B cell (primary cell): ENCODE results near the gene EIF3D. TPM values are rescaled to one million over a fixed set of nuclear protein-coding genes. Genes with fewer than 3 reads are reported as not detected.

Experiments used
- ATAC-seq: fragments of 200-7000 bp; cut with Tn5 transposase; one replicate; pipeline ENCODE4 v1.10.0; 2021; ENCODE audit warnings: low read depth, mild to moderate bottlenecking, moderate number of reproducible peaks, moderate library complexity
- CTCF ChIA-PET: fragments of 350-600 bp; sonication (Branson Sonifier 250); formaldehyde crosslinking; loops from one replicate; lab custom pipeline; 2021; ENCODE audit warnings: antibody characterized with exemption, inconsistent platforms; lab: Charles Lee
- POLR2A ChIA-PET: fragments of 350-600 bp; sonication (Branson Sonifier 250); formaldehyde crosslinking; loops from one replicate; lab custom pipeline; 2021; ENCODE audit warnings: antibody characterized with exemption; lab: Charles Lee
- DNase-seq: peaks from one replicate; pipeline ENCODE4 v3.0.0; 2013
- H2AFZ ChIP-seq: 2 replicates; pipeline ENCODE4 v1.6.1; 2012; ENCODE audit warnings: mild to moderate bottlenecking, low read depth, low read length; ENCODE audit not compliant: insufficient read depth, poor library complexity, severe bottlenecking
- H3K27ac ChIP-seq, 2 donors: 1 replicate in 1 of 2; 2 replicates in 1 of 2; pipeline ENCODE4 v1.5.1; 2012 to 2013; ENCODE audit warnings: low read length in 2 of 2, mild to moderate bottlenecking in 2 of 2, moderate library complexity in 1 of 2
- H3K27me3 ChIP-seq, 4 experiments: fragments of 200-600 bp in 1 of 4; sonication (generic) in 1 of 4; replicated peaks in 1 of 4; 1 replicate in 2 of 4; 2 replicates in 2 of 4; pipeline versions ENCODE4 v1.6.1 to v1.7.0; 2013 to 2016; ENCODE audit warnings: low read length in 3 of 4, mild to moderate bottlenecking in 2 of 4, mixed read lengths in 1 of 4, moderate library complexity in 1 of 4; ENCODE audit not compliant: insufficient read depth in 4 of 4, control insufficient read depth in 3 of 4; ENCODE audit errors: control extremely low read depth in 1 of 4
- H3K36me3 ChIP-seq, 2 experiments: replicated peaks in 1 of 2; 1 replicate in 1 of 2; 2 replicates in 1 of 2; pipeline versions ENCODE4 v1.6.1 to v1.7.1; 2013; ENCODE audit warnings: low read length in 1 of 2; ENCODE audit not compliant: insufficient read depth in 2 of 2, control insufficient read depth in 1 of 2; ENCODE audit errors: control extremely low read depth in 1 of 2, extremely low read depth in 1 of 2
- H3K4me1 ChIP-seq, 2 donors: fragments of 200-600 bp in 1 of 2; sonication (generic) in 1 of 2; 1 replicate in 1 of 2; 2 replicates in 1 of 2; pipeline versions ENCODE4 v1.5.1 to v1.6.1; 2013 to 2017; ENCODE audit warnings: low read length in 2 of 2; ENCODE audit not compliant: control insufficient read depth in 2 of 2, insufficient read depth in 2 of 2
- H3K4me2 ChIP-seq: replicated peaks from 2 replicates; pipeline ENCODE3; 2012; ENCODE audit warnings: mild to moderate bottlenecking, low read depth, low read length; ENCODE audit not compliant: poor library complexity, severe bottlenecking
- H3K4me3 ChIP-seq, 5 experiments: fragments of 200-600 bp in 1 of 5; sonication (generic) in 1 of 5; 1 replicate in 3 of 5; 2 replicates in 2 of 5; pipeline versions ENCODE4 v1.5.1 to v1.7.0; 2011 to 2016; ENCODE audit warnings: low read length in 4 of 5, mild to moderate bottlenecking in 4 of 5, low read depth in 2 of 5, control low read depth in 1 of 5, moderate library complexity in 1 of 5; ENCODE audit not compliant: insufficient read depth in 1 of 5; ENCODE audit errors: control extremely low read depth in 1 of 5, extremely low read depth in 1 of 5
- H3K79me2 ChIP-seq: fragments of 200-600 bp; sonication (generic); one replicate; pipeline ENCODE4 v1.6.0; 2016; ENCODE audit warnings: low read length; ENCODE audit not compliant: control insufficient read depth, insufficient read depth
- H3K9ac ChIP-seq: fragments of 200-600 bp; sonication (generic); 2 replicates; pipeline ENCODE4 v1.6.1; 2017; ENCODE audit warnings: mild to moderate bottlenecking, low read length, moderate library complexity
- H3K9me3 ChIP-seq, 3 donors: one replicate each; pipeline versions ENCODE4 v1.6.1 to v1.7.1; 2013; ENCODE audit warnings: low read length in 2 of 3; ENCODE audit not compliant: control insufficient read depth in 2 of 3, insufficient read depth in 1 of 3; ENCODE audit errors: control extremely low read depth in 1 of 3
- H4K20me1 ChIP-seq: 2 replicates; pipeline ENCODE4 v1.6.0; 2012; ENCODE audit warnings: mild to moderate bottlenecking, low read length; ENCODE audit not compliant: insufficient read depth, control insufficient read depth, poor library complexity, severe bottlenecking
- H3K27ac Mint-ChIP-seq: one replicate; pipeline ENCODE4 v1.8.0; 2021; ENCODE audit warnings: mixed read lengths
- H3K27me3 Mint-ChIP-seq: one replicate; pipeline ENCODE4 v1.8.0; 2021; ENCODE audit warnings: mixed read lengths
- H3K4me1 Mint-ChIP-seq: one replicate; pipeline ENCODE4 v1.8.0; 2021; ENCODE audit warnings: mixed read lengths
- H3K4me3 Mint-ChIP-seq: one replicate; pipeline ENCODE4 v1.8.0; 2021; ENCODE audit warnings: mixed read lengths
- H3K9me3 Mint-ChIP-seq: one replicate; pipeline ENCODE4 v1.8.0; 2022; ENCODE audit warnings: mixed read lengths; ENCODE audit not compliant: insufficient read depth
- CTCF ChIP-seq: fragments of 200-600 bp; IDR thresholded peaks from one replicate; pipeline ENCODE4 v1.8.0; 2022; ENCODE audit warnings: antibody characterized with exemption, mild to moderate bottlenecking
- EZH2 ChIP-seq: IDR thresholded peaks from 2 replicates; pipeline ENCODE4 v1.6.1; 2012; ENCODE audit warnings: borderline replicate concordance, low read depth, mild to moderate bottlenecking, moderate library complexity, low read length; ENCODE audit not compliant: insufficient read depth, poor library complexity, severe bottlenecking
- WGBS: methylation state at CpG from one replicate; pipeline ENCODE4 v1.1.5; 2013; ENCODE audit warnings: missing lambda C conversion rate; ENCODE audit not compliant: insufficient coverage; 5-methylcytosine and 5-hydroxymethylcytosine counted together
- intact Hi-C: fragments of 100-400 bp; cut with micrococcal nuclease; formaldehyde crosslinking; loops from one replicate; pipeline ENCODE4 v1.10.0; 2022
- polyA plus RNA-seq: library from polyadenylated mRNA; depleted of rRNA; stranded (reverse); fragments of >200 nt; gene quantifications from 2 replicates; pipeline ENCODE4 v1.2.3, GENCODE V29; 2012
- total RNA-seq, 2 donors: library from RNA; stranded (reverse); fragments of 120-200 nt in 1 of 2; gene quantifications; 1 replicate in 1 of 2; 2 replicates in 1 of 2; pipeline versions ENCODE4 v1.2.3 to v1.2.4, GENCODE V29; 2013 to 2022

The EIF3D gene
- total and polyA plus RNA-seq, 2 donors (not counting 1 experiment from before 2014, with no cell fraction given) = 274 to 324 TPM

- no peak overlapping the region for H3K4me2 ChIP-seq
- 100% methylated on average over 1 of the region's 1 CpG for WGBS
- H2AFZ ChIP-seq = no peak overlapping the region
- H3K9ac ChIP-seq = no peak overlapping the region
- Mint-ChIP-seq H3K4me1 (peaks cover 2% of the 10 kb centered on the region), H3K4me3 (no peak overlapping the region), H3K27me3 (no peaks in the 10 kb centered on the region), H3K27ac (no peak overlapping the region), H3K9me3 (no peaks in the 10 kb centered on the region)
- no peak for ATAC-seq
- H3K79me2 ChIP-seq = peaks cover 8% of the 10 kb centered on the region
- CTCF ChIA-PET = no interaction called here
- no peak for TF ChIP-seq EZH2
- no peak for TF ChIP-seq CTCF
- no peaks in the 10 kb centered on the region for H3K4me1 ChIP-seq
- no peak for DNase-seq
- POLR2A ChIA-PET = no interaction called here
- no peak overlapping the region for H3K27ac ChIP-seq
- no peak overlapping the region for H3K4me3 ChIP-seq
- no peaks in the 10 kb centered on the region for H3K27me3 ChIP-seq
- H3K9me3 ChIP-seq = no peaks in the 10 kb centered on the region
- intact Hi-C loops = no loop called here
- H4K20me1 ChIP-seq = peaks cover 37% of the 10 kb centered on the region
- H3K36me3 ChIP-seq = peaks cover 8 to 96% of the 10 kb centered on the region in 2 experiments
Observed at GRCh38 chr22:36514766-36515165, 14.2 kb downstream of the EIF3D start.

- Histone ChIP-seq H3K27me3 (no peaks in the 10 kb centered on the region), H3K36me3 (peaks cover 8 to 79% of the 10 kb centered on the region in 2 experiments), H3K4me3 (no peak overlapping the region), H2AFZ (no peak overlapping the region), H3K27ac (no peak overlapping the region), H3K4me1 (no peaks in the 10 kb centered on the region), H3K9me3 (no peaks in the 10 kb centered on the region), H3K9ac (no peak overlapping the region), H4K20me1 (peaks cover 21% of the 10 kb centered on the region), H3K79me2 (no peaks in the 10 kb centered on the region), H3K4me2 (no peak overlapping the region)
- intact Hi-C loops = no loop called here
- Mint-ChIP-seq H3K27ac (no peak overlapping the region), H3K27me3 (no peaks in the 10 kb centered on the region), H3K4me1 (peaks cover 4% of the 10 kb centered on the region), H3K9me3 (no peaks in the 10 kb centered on the region), H3K4me3 (no peak overlapping the region)
- ChIA-PET POLR2A (interaction anchor here (1.1 kb wide), 1 partner anchor 15 kb away, joined by 4 read pairs; the partner anchor contains the start of gene EIF3D), CTCF (interaction anchor here (0.7 to 3.1 kb wide), 2 partner anchors 8 to 15 kb away, joined by 4 to 11 read pairs; no protein-coding TSS in a partner anchor)
- DNase-seq (no peak), ATAC-seq (no peak)
- TF ChIP-seq CTCF (no peak), EZH2 (no peak)
- WGBS = 92% methylated on average over 4 of the region's 4 CpGs
Observed at GRCh38 chr22:36512991-36513390, 16.0 kb downstream of the EIF3D start.
